ENCODE measurements around the gene INF2.

INF2 gene

GRCh38 chr14:104732931-104733681 is 43.7 kb downstream of the INF2 start:
- DNase-seq (ENCODE audit: insufficient read length, low spot score) (no peak), FAIRE-seq (no peak)

GRCh38 chr14:104734051-104734587 is 44.7 kb downstream of the INF2 start:
- no peak for DNase-seq (ENCODE audit: insufficient read length, low spot score)
- FAIRE-seq: no peak

GRCh38 chr14:104734601-104734990 is 45.2 kb downstream of the INF2 start:
- DNase-seq (ENCODE audit: insufficient read length, low spot score): no peak
- no peak for FAIRE-seq

GRCh38 chr14:104734991-104735779 is 45.8 kb downstream of the INF2 start:
- DNase-seq (ENCODE audit: insufficient read length, low spot score) (no peak), FAIRE-seq (no peak)

GRCh38 chr14:104735830-104736642 is 46.6 kb downstream of the INF2 start:
- FAIRE-seq: no peak

GRCh38 chr14:104738375-104739019 is 49.1 kb downstream of the INF2 start:
- DNase-seq (ENCODE audit: insufficient read length, low spot score) (no peak), FAIRE-seq (no peak)

More at GRCh38 chr14:104735830-104736642, 46.6 kb downstream of the INF2 start:
- no peak for DNase-seq (ENCODE audit: insufficient read length, low spot score)

- DNase-seq (ENCODE audit: insufficient read length, low spot score) (no peak), FAIRE-seq (no peak)
These were observed 49.6 kb downstream of the INF2 start for GRCh38 chr14:104739026-104739425.

GRCh38 chr14:104739546-104740516 is 50.4 kb downstream of the INF2 start:
- no peak for DNase-seq (ENCODE audit: insufficient read length, low spot score)
- no peak for FAIRE-seq

- FAIRE-seq: no peak
- no peak for DNase-seq (ENCODE audit: insufficient read length, low spot score)
These were observed 51.8 kb downstream of the INF2 start for GRCh38 chr14:104741108-104741802.

GRCh38 chr14:104741803-104742251 is 52.4 kb downstream of the INF2 start:
- no peak for FAIRE-seq
- no peak for DNase-seq (ENCODE audit: insufficient read length, low spot score)

- DNase-seq (ENCODE audit: insufficient read length, low spot score) (no peak), FAIRE-seq (no peak)
These were observed 53.4 kb downstream of the INF2 start for GRCh38 chr14:104742586-104743455.

- FAIRE-seq: no peak
- DNase-seq (ENCODE audit: insufficient read length, low spot score): no peak
These were observed 54.3 kb downstream of the INF2 start for GRCh38 chr14:104743461-104744380.

- FAIRE-seq: no peak
- DNase-seq (ENCODE audit: insufficient read length, low spot score): no peak
These were observed 55.1 kb downstream of the INF2 start for GRCh38 chr14:104744484-104744883.

GRCh38 chr14:104745431-104745830 is 56.0 kb downstream of the INF2 start:
- FAIRE-seq: no peak
- no peak for DNase-seq (ENCODE audit: insufficient read length, low spot score)

GRCh38 chr14:104746071-104746545 is 56.7 kb downstream of the INF2 start:
- DNase-seq (ENCODE audit: insufficient read length, low spot score): no peak
- no peak for FAIRE-seq

- no peak for FAIRE-seq
- no peak for DNase-seq (ENCODE audit: insufficient read length, low spot score)
These were observed 57.6 kb downstream of the INF2 start for GRCh38 chr14:104746934-104747481.
